HCT116 (cell line): ENCODE results near the gene RRH. TPM values are rescaled to one million over a fixed set of nuclear protein-coding genes. Genes with fewer than 3 reads are reported as not detected.

ENCODE experiments used
- ATAC-seq: fragments of 200-7000 bp; cut with Tn5 transposase; 2 replicates; pipeline ENCODE4 v1.9.1; 2020; ENCODE audit warnings: mild to moderate bottlenecking, moderate library complexity
- BruUV-seq: library from RNA; stranded (reverse); fragments of 400-500 nt; replicated peaks from 2 replicates; lab custom pipeline; 2021; lab: Mats Ljungman, UMichigan
- CTCF ChIA-PET: fragments of 300-600 bp; sonication (Branson Sonifier 250); formaldehyde crosslinking; loops from one replicate; lab custom pipeline; 2021; ENCODE audit warnings: antibody characterized with exemption; lab: Charles Lee
- POLR2A ChIA-PET: fragments of 300-600, 350-600 bp; sonication (Branson Sonifier 250); formaldehyde crosslinking; loops from one replicate; lab custom pipeline; 2021; ENCODE audit warnings: antibody characterized with exemption; lab: Charles Lee
- RAD21 ChIA-PET, 2 experiments: fragments of 300-600 bp; sonication (Branson Sonifier 250); formaldehyde crosslinking; loops; one replicate each; lab custom pipeline; 2023; ENCODE audit warnings: low total read pairs in 2 of 2; ENCODE audit not compliant: uncharacterized antibody in 2 of 2, unreplicated experiment in 2 of 2, low non-redundant PET in 1 of 2; lab: Charles Lee
- DNase-seq: peaks from one replicate; pipeline ENCODE4 v3.0.0-alpha.2; 2010; ENCODE audit warnings: low read depth, low spot score
- H2AFZ ChIP-seq: fragments of 200-600 bp; shearing (Covaris generic), sonication (generic); 2 replicates; pipeline ENCODE4 v1.6.1; 2017; ENCODE audit warnings: low read depth, mixed run types, mixed read lengths, antibody characterized with exemption, low read length; ENCODE audit not compliant: poor library complexity, severe bottlenecking
- H3K27ac ChIP-seq: 2 replicates; pipeline ENCODE4 v1.5.1; 2012; ENCODE audit warnings: low read depth, low read length
- H3K27me3 ChIP-seq: fragments of 200-600 bp; sonication (generic); 2 replicates; pipeline ENCODE4 v1.6.1; 2016; ENCODE audit warnings: mixed run types, low read length, mixed read lengths; ENCODE audit not compliant: insufficient read depth
- H3K36me3 ChIP-seq, 2 experiments: fragments of 200-500 bp in 1 of 2; fragments of 200-600 bp in 1 of 2; sonication (Bioruptor generic) in 1 of 2; sonication (generic) in 1 of 2; 2 replicates each; pipeline versions ENCODE4 v1.5.1 to v1.6.1; 2014 to 2016; ENCODE audit warnings: low read length in 2 of 2, inconsistent platforms in 1 of 2, mixed read lengths in 1 of 2, mixed run types in 1 of 2; ENCODE audit not compliant: insufficient read depth in 2 of 2, control insufficient read depth in 1 of 2
- H3K4me1 ChIP-seq, 2 experiments: fragments of 200-600 bp in 1 of 2; sonication (generic) in 1 of 2; 2 replicates each; pipeline versions ENCODE4 v1.5.1 to v1.6.1; 2012 to 2017; ENCODE audit warnings: low read length in 2 of 2, inconsistent platforms in 1 of 2, mild to moderate bottlenecking in 1 of 2, mixed read lengths in 1 of 2, mixed run types in 1 of 2, moderate library complexity in 1 of 2; ENCODE audit not compliant: insufficient read depth in 2 of 2, control insufficient read depth in 1 of 2
- H3K4me2 ChIP-seq: fragments of 200-600 bp; sonication (generic); 2 replicates; pipeline ENCODE4 v1.6.1; 2017; ENCODE audit warnings: mixed run types, low read length, mixed read lengths
- H3K4me3 ChIP-seq, 2 experiments: fragments of 200-600 bp in 1 of 2; sonication (generic) in 1 of 2; replicated peaks in 1 of 2; 2 replicates each; pipeline ENCODE4 v1.5.1; 2011 to 2016; ENCODE audit warnings: low read length in 2 of 2, control low read depth in 1 of 2, low read depth in 1 of 2, mild to moderate bottlenecking in 1 of 2, mixed read lengths in 1 of 2, mixed run types in 1 of 2
- H3K79me2 ChIP-seq: fragments of 200-600 bp; sonication (generic); 2 replicates; pipeline ENCODE4 v1.6.1; 2017; ENCODE audit warnings: mild to moderate bottlenecking, mixed run types, low read length, moderate library complexity, mixed read lengths; ENCODE audit not compliant: insufficient read depth
- H3K9ac ChIP-seq: fragments of 200-600 bp; sonication (generic); 2 replicates; pipeline ENCODE4 v1.6.1; 2016; ENCODE audit warnings: low read length, mixed read lengths
- H3K9me2 ChIP-seq: fragments of 200-600 bp; sonication (generic), shearing (Covaris generic); 2 replicates; pipeline ENCODE4 v1.6.1; 2017; ENCODE audit warnings: mixed run types, mild to moderate bottlenecking, moderate library complexity; ENCODE audit not compliant: insufficient read depth
- H3K9me3 ChIP-seq, 2 experiments: fragments of 200-500 bp in 1 of 2; fragments of 200-600 bp in 1 of 2; sonication (Bioruptor generic) in 1 of 2; sonication (generic) in 1 of 2; 2 replicates each; pipeline ENCODE4 v1.6.1; 2014 to 2017; ENCODE audit warnings: low read length in 2 of 2, mixed read lengths in 2 of 2, inconsistent platforms in 1 of 2, low read depth in 1 of 2, mild to moderate bottlenecking in 1 of 2, mixed run types in 1 of 2, moderate library complexity in 1 of 2; ENCODE audit not compliant: control insufficient read depth in 1 of 2, insufficient read depth in 1 of 2
- H4K20me1 ChIP-seq: fragments of 200-600 bp; sonication (generic), shearing (Covaris generic); 2 replicates; pipeline ENCODE4 v1.6.1; 2017; ENCODE audit warnings: mixed run types, mild to moderate bottlenecking, moderate library complexity; ENCODE audit not compliant: insufficient read depth
- EGR1 ChIP-seq: IDR thresholded peaks from 2 replicates; pipeline ENCODE4 v1.6.1; 2012; ENCODE audit warnings: low read depth
- ELF1 ChIP-seq: IDR thresholded peaks from 2 replicates; pipeline ENCODE4 v1.6.1; 2012; ENCODE audit warnings: low read depth, borderline replicate concordance
- EZH2 ChIP-seq: fragments of 200-600 bp; sonication (generic); IDR thresholded peaks from 2 replicates; pipeline ENCODE4 v1.6.1; 2017; ENCODE audit warnings: antibody characterized with exemption, mixed run types
- POLR2A ChIP-seq: IDR thresholded peaks from 2 replicates; pipeline ENCODE4 v1.7.0; 2011; ENCODE audit warnings: borderline replicate concordance; ENCODE audit not compliant: insufficient read depth, insufficient read length; ENCODE audit errors: extremely low read depth
- POLR2AphosphoS5 ChIP-seq: IDR thresholded peaks from 2 replicates; pipeline ENCODE4 v1.6.1; 2011; ENCODE audit warnings: mild to moderate bottlenecking, low read depth, low read length, moderate library complexity
- RAD21 ChIP-seq: IDR thresholded peaks from 2 replicates; pipeline ENCODE4 v1.6.1; 2012; ENCODE audit warnings: low read depth, mild to moderate bottlenecking
- YY1 ChIP-seq: IDR thresholded peaks from 2 replicates; pipeline ENCODE4 v1.6.1; 2011; ENCODE audit warnings: low read length, low read depth, moderate library complexity, mild to moderate bottlenecking; ENCODE audit not compliant: insufficient replicate concordance; ENCODE audit errors: extremely low read depth
- ZFX ChIP-seq: fragments of 450-650 bp; IDR thresholded peaks from 2 replicates; pipeline ENCODE4 v1.6.1; 2017
- intact Hi-C: fragments of 100-400 bp; cut with micrococcal nuclease; formaldehyde crosslinking; loops from 2 replicates; pipeline ENCODE4 v1.10.0; 2022
- total RNA-seq: library from RNA; stranded (reverse); gene quantifications from one replicate; pipeline ENCODE4 v1.2.1, GENCODE V29; 2021; ENCODE audit not compliant: unreplicated experiment
- TF ChIP-seq, protein P1 (sequence below): IDR thresholded peaks from 2 replicates; pipeline ENCODE4 v1.6.1; 2012
- TF ChIP-seq, protein P2 (sequence below): IDR thresholded peaks from 2 replicates; pipeline ENCODE4 v1.6.1; 2011; ENCODE audit warnings: mild to moderate bottlenecking, low read length, moderate library complexity; ENCODE audit not compliant: insufficient replicate concordance; ENCODE audit errors: extremely low read depth

RRH gene
- total RNA-seq, 1 experiment from 2014 or later: 0.42 TPM

DNA sequence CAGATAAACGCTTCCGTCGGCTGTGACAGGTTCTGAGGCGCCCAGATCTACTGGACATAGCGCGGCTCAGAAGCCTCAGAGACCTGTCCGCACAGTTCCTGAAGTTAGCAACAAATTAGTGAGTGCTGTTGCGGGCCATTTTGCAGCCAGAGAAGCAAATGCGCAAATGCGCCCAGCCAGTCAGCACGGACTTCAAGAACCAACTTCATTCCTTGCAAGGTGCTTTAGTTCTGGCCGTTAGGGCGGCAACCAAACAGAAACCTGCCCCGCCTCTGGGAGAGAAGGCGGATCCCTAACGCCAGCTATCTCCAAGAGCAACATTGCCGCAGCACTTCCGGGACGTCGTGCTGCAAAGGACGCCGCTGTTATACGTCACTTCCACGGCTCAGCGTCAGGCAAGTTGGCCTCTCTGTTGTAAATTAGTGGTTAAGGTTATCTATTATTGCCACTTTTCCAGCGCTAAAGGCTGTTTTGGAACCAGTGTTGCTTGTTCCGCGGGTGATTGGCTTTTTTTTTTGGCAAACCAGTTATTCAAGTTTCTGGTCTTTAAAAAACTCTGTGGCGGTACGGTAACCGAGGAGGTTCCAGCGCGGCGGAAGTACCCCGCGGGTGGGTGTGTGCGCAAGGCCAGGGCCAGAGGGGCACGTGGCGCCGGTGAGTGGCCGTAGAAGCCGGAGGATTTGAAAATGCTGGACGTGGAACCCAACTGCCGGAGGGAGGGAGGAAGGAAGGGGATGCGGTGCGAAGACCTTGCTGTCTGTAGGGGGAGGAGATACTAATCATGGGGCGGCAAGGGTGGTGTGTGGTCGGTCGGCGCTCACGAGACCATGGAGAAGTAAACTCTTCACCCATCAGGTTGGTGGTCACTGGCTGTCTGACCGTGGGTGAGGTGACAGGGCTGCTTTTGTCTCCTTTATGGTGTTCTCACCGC is 12.4 kb upstream of the RRH start, which contains the start of gene GAR1 (continued):
- TF ChIP-seq RAD21 (no peak), POLR2A (peak; percentile 60), ZFX (peak; percentile 78), YY1 (peak; percentile 3)
- TF ChIP-seq, protein P1, sequence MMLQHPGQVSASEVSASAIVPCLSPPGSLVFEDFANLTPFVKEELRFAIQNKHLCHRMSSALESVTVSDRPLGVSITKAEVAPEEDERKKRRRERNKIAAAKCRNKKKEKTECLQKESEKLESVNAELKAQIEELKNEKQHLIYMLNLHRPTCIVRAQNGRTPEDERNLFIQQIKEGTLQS: no peak

DNA sequence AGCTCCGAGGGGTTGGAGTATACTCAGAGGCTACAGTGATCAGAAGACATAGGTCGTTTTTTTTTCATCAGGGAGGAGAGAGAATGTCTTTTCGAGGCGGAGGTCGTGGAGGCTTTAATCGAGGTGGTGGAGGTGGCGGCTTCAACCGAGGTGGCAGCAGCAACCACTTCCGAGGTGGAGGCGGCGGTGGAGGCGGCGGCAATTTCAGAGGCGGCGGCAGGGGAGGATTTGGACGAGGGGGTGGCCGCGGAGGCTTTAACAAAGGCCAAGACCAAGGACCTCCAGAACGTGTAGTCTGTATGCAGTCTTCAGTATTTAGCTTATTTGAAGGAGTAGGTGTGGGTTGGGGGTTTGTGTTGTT is 11.7 kb upstream of the RRH start:
- H4K20me1 ChIP-seq: no peaks in the 10 kb centered on the region
- ChIA-PET RAD21 (no interaction called here), POLR2A (no interaction called here), CTCF (no interaction called here)
- BruUV-seq: no TSS peak
- TF ChIP-seq ELF1: no peak
- TF ChIP-seq, protein P2, sequence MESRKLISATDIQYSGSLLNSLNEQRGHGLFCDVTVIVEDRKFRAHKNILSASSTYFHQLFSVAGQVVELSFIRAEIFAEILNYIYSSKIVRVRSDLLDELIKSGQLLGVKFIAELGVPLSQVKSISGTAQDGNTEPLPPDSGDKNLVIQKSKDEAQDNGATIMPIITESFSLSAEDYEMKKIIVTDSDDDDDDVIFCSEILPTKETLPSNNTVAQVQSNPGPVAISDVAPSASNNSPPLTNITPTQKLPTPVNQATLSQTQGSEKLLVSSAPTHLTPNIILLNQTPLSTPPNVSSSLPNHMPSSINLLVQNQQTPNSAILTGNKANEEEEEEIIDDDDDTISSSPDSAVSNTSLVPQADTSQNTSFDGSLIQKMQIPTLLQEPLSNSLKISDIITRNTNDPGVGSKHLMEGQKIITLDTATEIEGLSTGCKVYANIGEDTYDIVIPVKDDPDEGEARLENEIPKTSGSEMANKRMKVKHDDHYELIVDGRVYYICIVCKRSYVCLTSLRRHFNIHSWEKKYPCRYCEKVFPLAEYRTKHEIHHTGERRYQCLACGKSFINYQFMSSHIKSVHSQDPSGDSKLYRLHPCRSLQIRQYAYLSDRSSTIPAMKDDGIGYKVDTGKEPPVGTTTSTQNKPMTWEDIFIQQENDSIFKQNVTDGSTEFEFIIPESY: no peak
- no peak for TF ChIP-seq EZH2
- TF ChIP-seq POLR2AphosphoS5: no peak
- TF ChIP-seq ZFX: no peak
- no peak for TF ChIP-seq EGR1
- H3K27me3 ChIP-seq: no peaks in the 10 kb centered on the region
- H3K9me2 ChIP-seq: no peaks in the 10 kb centered on the region
- peak; percentile 11 for ATAC-seq
- intact Hi-C loops: loop anchor here (5.0 kb wide), 1 partner anchor 114 kb away; the partner anchor contains the start of gene CASP6
- peaks cover 56% of the 10 kb centered on the region for H3K79me2 ChIP-seq
- peaks cover 12 to 31% of the 10 kb centered on the region in 2 experiments for H3K36me3 ChIP-seq
- no peaks in the 10 kb centered on the region for H3K9me3 ChIP-seq
- H3K4me1 ChIP-seq: peaks cover 10 to 16% of the 10 kb centered on the region in 2 experiments; a peak in 3 of 4 replicates
- peak overlapping the region; percentile 96 for H3K9ac ChIP-seq
- DNase-seq: no peak
- no peak overlapping the region for H2AFZ ChIP-seq
- H3K27ac ChIP-seq: peak overlapping the region; percentile 69
- peak overlapping the region; percentile 89 for H3K4me2 ChIP-seq
- peak overlapping the region; percentile 81 to 98 for H3K4me3 ChIP-seq
